ENCODE results near the gene RAVER2.

The RAVER2 gene

DNA sequence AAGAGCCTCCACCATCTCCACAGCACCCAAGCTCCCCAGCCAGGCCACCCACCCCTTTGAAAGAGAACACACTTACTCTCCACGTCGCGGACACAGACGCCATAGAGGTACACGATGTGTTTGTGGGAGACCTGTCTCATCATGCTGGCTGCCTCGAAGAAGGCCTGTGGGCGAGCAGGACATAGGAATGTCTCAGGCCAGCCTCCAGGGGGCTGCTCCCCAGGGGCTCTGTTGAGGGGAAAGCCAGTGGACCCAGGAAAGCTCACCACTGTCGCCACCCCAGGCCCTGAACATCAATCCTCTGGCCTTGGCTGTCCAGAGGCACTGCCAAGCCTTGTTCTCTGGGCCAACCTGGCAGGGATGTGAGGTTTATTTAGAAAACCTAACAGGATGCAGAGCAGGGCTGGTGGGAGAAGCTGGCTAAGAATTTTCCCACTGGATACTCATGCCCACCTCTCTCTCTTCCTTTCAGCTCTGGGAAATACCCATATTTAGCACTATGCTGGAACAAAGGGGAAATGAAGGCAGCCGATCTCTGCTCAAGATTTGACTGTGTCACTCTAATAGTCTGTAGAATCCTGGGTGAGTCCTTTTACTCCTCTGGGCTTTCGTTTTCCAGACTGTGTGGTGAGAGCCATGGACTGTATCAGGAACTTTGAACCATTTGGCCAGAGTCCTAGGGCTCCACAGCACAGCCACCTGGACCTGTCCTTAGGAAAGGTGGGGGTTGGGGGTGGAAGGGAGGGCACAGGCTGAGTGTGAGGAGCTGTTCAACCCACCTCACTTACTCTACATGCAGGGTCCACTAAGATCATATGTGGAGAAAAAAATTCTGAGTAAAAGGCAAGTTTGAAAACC is 101.9 kb downstream of the RAVER2 start:
- FAIRE-seq (no peak), DNase-seq (ENCODE audit: insufficient read length, low spot score) (no peak)

GRCh38 chr1:64847666-64848065 is 102.8 kb downstream of the RAVER2 start:
- FAIRE-seq = no peak
- no peak for TF ChIP-seq CTCF (IDR thresholded peaks at IDR 0.05; ENCODE audit: insufficient read depth, missing control alignments)
- DNase-seq (ENCODE audit: insufficient read length, low spot score) = no peak

More for the DNA sequence above, 101.9 kb downstream of the RAVER2 start:
- no peak for TF ChIP-seq CTCF (IDR thresholded peaks at IDR 0.05; ENCODE audit: insufficient read depth, missing control alignments)

- DNase-seq (ENCODE audit: insufficient read length, low spot score) (no peak), FAIRE-seq (no peak)
These were observed 103.3 kb downstream of the RAVER2 start for GRCh38 chr1:64848136-64848535.

DNA sequence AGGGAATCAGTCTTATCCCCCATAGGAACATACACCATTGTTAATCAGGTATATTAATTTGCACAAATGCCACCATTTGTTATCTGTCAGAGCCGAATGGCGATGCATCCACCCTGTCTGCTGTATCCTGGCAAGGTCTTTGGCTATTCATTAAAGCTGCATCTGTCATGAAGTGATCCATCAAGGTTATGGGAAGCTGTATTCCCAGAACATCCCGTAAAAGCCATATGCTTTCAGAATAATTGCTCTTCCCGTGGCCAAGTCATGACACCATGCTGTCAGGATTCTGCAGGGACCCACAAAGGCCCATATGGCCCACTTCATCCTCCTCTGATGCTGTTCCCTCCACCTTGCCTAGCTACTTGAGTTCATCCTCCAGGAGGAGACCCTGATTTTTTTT is 103.9 kb downstream of the RAVER2 start:
- TF ChIP-seq CTCF (IDR thresholded peaks at IDR 0.05; ENCODE audit: insufficient read depth, missing control alignments) = no peak
- FAIRE-seq = no peak
- no peak for DNase-seq (ENCODE audit: insufficient read length, low spot score)

More at GRCh38 chr1:64848136-64848535, 103.3 kb downstream of the RAVER2 start:
- TF ChIP-seq CTCF (IDR thresholded peaks at IDR 0.05; ENCODE audit: insufficient read depth, missing control alignments) = no peak

DNA sequence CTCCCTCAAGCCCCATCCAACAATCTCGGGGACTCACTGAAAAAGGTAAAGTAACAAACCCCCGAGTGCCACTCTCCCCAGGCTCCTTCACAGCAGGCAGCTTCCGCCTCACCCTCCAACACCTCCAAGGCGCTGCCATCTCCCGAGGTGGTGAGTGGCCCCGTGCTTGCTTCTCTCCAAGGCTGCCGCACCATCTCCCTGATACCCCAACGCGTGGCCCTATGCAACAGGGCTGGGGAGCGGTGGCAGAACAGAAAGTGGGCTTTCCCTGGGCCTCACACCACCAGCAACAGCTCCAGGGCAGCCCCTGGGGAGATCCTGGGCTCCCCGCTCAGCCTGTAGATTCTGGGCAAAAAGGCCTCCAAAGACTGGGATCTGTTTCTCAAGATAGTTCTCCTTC is 105.1 kb downstream of the RAVER2 start:
- DNase-seq (ENCODE audit: insufficient read length, low spot score) (no peak), FAIRE-seq (no peak)
- no peak for TF ChIP-seq CTCF (IDR thresholded peaks at IDR 0.05; ENCODE audit: insufficient read depth, missing control alignments)

GRCh38 chr1:64850846-64851245 is 106.0 kb downstream of the RAVER2 start:
- no peak for TF ChIP-seq CTCF (IDR thresholded peaks at IDR 0.05; ENCODE audit: insufficient read depth, missing control alignments)
- FAIRE-seq = no peak
- DNase-seq (ENCODE audit: insufficient read length, low spot score) = no peak

- FAIRE-seq = no peak
- TF ChIP-seq CTCF (IDR thresholded peaks at IDR 0.05; ENCODE audit: insufficient read depth, missing control alignments) = no peak
- DNase-seq (ENCODE audit: insufficient read length, low spot score) = no peak
These were observed 106.8 kb downstream of the RAVER2 start for GRCh38 chr1:64851664-64852063.

Measured in D721Med (cell line).